Spleen (tissue), 11 donors: ENCODE data around the gene COL5A1. TPM values are rescaled to one million over a fixed set of nuclear protein-coding genes. Genes with fewer than 3 reads are reported as not detected.

ENCODE experiments used
- DNase-seq: peaks from one replicate; pipeline ENCODE4 v3.0.0-alpha.2; 2020
- H3K27ac ChIP-seq, 8 donors: fragments of 200-600 bp; sonication (generic) in 7 of 8; 1 replicate in 4 of 8; 2 replicates in 4 of 8; pipeline versions ENCODE4 v1.5.0 to v1.8.0; 2016 to 2021; ENCODE audit warnings: inconsistent platforms in 4 of 8, mild to moderate bottlenecking in 4 of 8, moderate library complexity in 1 of 8
- H3K27me3 ChIP-seq, 7 donors: fragments of 200-600 bp; sonication (generic) in 6 of 7; replicated peaks in 1 of 7; 1 replicate in 4 of 7; 2 replicates in 3 of 7; pipeline versions ENCODE4 v1.5.0 to v1.8.0; 2016 to 2021; ENCODE audit warnings: inconsistent platforms in 3 of 7, mild to moderate bottlenecking in 1 of 7
- H3K36me3 ChIP-seq, 6 donors: fragments of 200-600 bp; sonication (generic) in 5 of 6; 1 replicate in 4 of 6; 2 replicates in 2 of 6; pipeline versions ENCODE4 v1.5.0 to v1.8.0; 2016 to 2021; ENCODE audit warnings: inconsistent platforms in 2 of 6
- H3K4me1 ChIP-seq, 6 donors: fragments of 200-600 bp; sonication (generic) in 5 of 6; 1 replicate in 3 of 6; 2 replicates in 3 of 6; pipeline versions ENCODE4 v1.5.0 to v1.8.0; 2016 to 2021; ENCODE audit warnings: inconsistent platforms in 3 of 6
- H3K4me3 ChIP-seq, 8 donors: fragments of 200-600 bp; sonication (generic) in 7 of 8; 1 replicate in 4 of 8; 2 replicates in 4 of 8; pipeline versions ENCODE4 v1.5.0 to v1.8.0; 2016 to 2021; ENCODE audit warnings: inconsistent platforms in 4 of 8, mild to moderate bottlenecking in 4 of 8, moderate library complexity in 2 of 8
- H3K9me3 ChIP-seq, 8 donors: fragments of 200-600 bp; sonication (generic) in 7 of 8; 1 replicate in 4 of 8; 2 replicates in 4 of 8; pipeline versions ENCODE4 v1.5.0 to v1.8.0; 2016 to 2021; ENCODE audit warnings: inconsistent platforms in 4 of 8
- CTCF ChIP-seq, 11 experiments: fragments of 200-600 bp in 7 of 11; fragments of 450-650 bp in 4 of 11; sonication (generic) in 4 of 11; IDR thresholded peaks in 8 of 11; conservative IDR thresholded peaks in 3 of 11; 1 replicate in 7 of 11; 2 replicates in 4 of 11; pipeline versions ENCODE4 v1.4.0 to v1.8.0; 2016 to 2021; ENCODE audit warnings: antibody characterized with exemption in 11 of 11, inconsistent platforms in 4 of 11, mild to moderate bottlenecking in 1 of 11
- POLR2A ChIP-seq, 3 donors: fragments of 450-650 bp; IDR thresholded peaks; one replicate each; pipeline ENCODE4 v1.5.1; 2017; ENCODE audit warnings: antibody characterized with exemption in 3 of 3, mild to moderate bottlenecking in 1 of 3
- POLR2AphosphoS5 ChIP-seq, 3 donors: sonication (generic); formaldehyde crosslinking; IDR thresholded peaks; one replicate each; pipeline ENCODE4 v1.5.1; 2017; ENCODE audit warnings: antibody characterized with exemption in 3 of 3
- WGBS, 5 donors: extraction: QIAGEN DNeasy Blood & Tissue Kit in 3 of 5; methylation state at CpG; one replicate each; pipeline versions ENCODE4 v1.1.5 to v1.1.7; 2013 to 2018; 5-methylcytosine and 5-hydroxymethylcytosine counted together
- intact Hi-C: fragments of 100-400 bp; cut with DNase I; formaldehyde crosslinking; loops from one replicate; pipeline ENCODE4 v1.15.0; 2023; ENCODE audit warnings: low total_unique reads
- polyA plus RNA-seq, 3 donors: library from polyadenylated mRNA; stranded (reverse); fragments of 200-250 nt; gene quantifications; one replicate each; pipeline ENCODE4 v1.2.1, GENCODE V29; 2013
- total RNA-seq, 7 donors: library from RNA; depleted of rRNA in 3 of 7; stranded (reverse); fragments of >200 nt in 3 of 7; fragmentation: NEBNext Ultra II Directional in 4 of 7; extraction: Animal tissue kit (Norgen Biotek cat#: 25700) in 4 of 7; gene quantifications; one replicate each; pipeline versions ENCODE4 v1.1.0 to v1.2.1, GENCODE V29; 2016 to 2021
- donor health status: healthy with polysubstance abuse.
- donor health status: DM: no; HTN: no; CAD: no; lungs with moderate emphysema.
- donor health status: DM: no; HTN: no; CAD: no.
- donor health status: Bipolar disorder and iron deficiency.
- donor health status: healthy.
- donor health status: DM: no; HTN: no; CAD: no.
- donor health status: DM: yes; HTN: yes; CAD: no.

The COL5A1 gene
- total and polyA plus RNA-seq, 10 donors, result 2.6 to 50.6 (median 23.7) TPM

- peaks cover 0 to 2% (median 0%) of the 10 kb centered on the region in 8 donors for H3K9me3 ChIP-seq
- no peaks in the 10 kb centered on the region for H3K36me3 ChIP-seq
- no peak for TF ChIP-seq CTCF (IDR thresholded peaks at IDR 0.05 in 8 of 11, conservative IDR thresholded peaks at IDR 0.05 in 3 of 11)
- TF ChIP-seq POLR2AphosphoS5 (IDR thresholded peaks at IDR 0.05), result no peak
- TF ChIP-seq POLR2A (IDR thresholded peaks at IDR 0.05), result no peak
- H3K27me3 ChIP-seq, result peaks cover 0 to 23% (median 0%) of the 10 kb centered on the region in 7 donors
- peaks cover 0 to 9% (median 0%) of the 10 kb centered on the region in 6 donors for H3K4me1 ChIP-seq
- no peak overlapping the region for H3K4me3 ChIP-seq
- intact Hi-C loops, result no loop called here
- 87 to 96% (median 94%) methylated on average over 12 to 13 of the region's 13 CpGs; no CpG with 5 or more reads in 1 of the 5 donors for WGBS, 5 donors
- peak overlapping the region in 5 of 8 donors; percentile 74 to 82 (median 79) for H3K27ac ChIP-seq
- peak; percentile 51 for DNase-seq
Measured at GRCh38 chr9:134864821-134865190, 223.2 kb downstream of the COL5A1 start.

- WGBS, 5 donors, result 90 to 98% (median 94%) methylated on average over 22 of the region's 22 CpGs
- intact Hi-C loops, result no loop called here
- Histone ChIP-seq H3K9me3 (peaks cover 0 to 6% (median 0%) of the 10 kb centered on the region in 8 donors), H3K36me3 (no peaks in the 10 kb centered on the region), H3K4me1 (no peaks in the 10 kb centered on the region), H3K27ac (no peak overlapping the region), H3K27me3 (peaks cover 0 to 30% (median 0%) of the 10 kb centered on the region in 7 donors), H3K4me3 (no peak overlapping the region)
- no peak for TF ChIP-seq POLR2A (IDR thresholded peaks at IDR 0.05)
- no peak for TF ChIP-seq POLR2AphosphoS5 (IDR thresholded peaks at IDR 0.05)
- TF ChIP-seq CTCF (IDR thresholded peaks at IDR 0.05 in 8 of 11, conservative IDR thresholded peaks at IDR 0.05 in 3 of 11), result no peak
- peak; percentile 56 for DNase-seq
Measured at GRCh38 chr9:134867917-134868750, 226.5 kb downstream of the COL5A1 start.

GRCh38 chr9:134868751-134869553 lies 227.3 kb downstream of the COL5A1 start:
- WGBS, 5 donors, result 62 to 84% (median 70%) methylated on average over 25 of the region's 25 CpGs
- DNase-seq, result no peak
- no peak for TF ChIP-seq POLR2A (IDR thresholded peaks at IDR 0.05)
- no peak for TF ChIP-seq CTCF (IDR thresholded peaks at IDR 0.05 in 8 of 11, conservative IDR thresholded peaks at IDR 0.05 in 3 of 11)
- no peak for TF ChIP-seq POLR2AphosphoS5 (IDR thresholded peaks at IDR 0.05)

More at GRCh38 chr9:134868751-134869553, 227.3 kb downstream of the COL5A1 start:
- H3K4me3 ChIP-seq, result no peak overlapping the region
- no peaks in the 10 kb centered on the region for H3K4me1 ChIP-seq
- H3K27ac ChIP-seq, result no peak overlapping the region
- H3K36me3 ChIP-seq, result no peaks in the 10 kb centered on the region
- H3K9me3 ChIP-seq, result peaks cover 0 to 6% (median 0%) of the 10 kb centered on the region in 8 donors
- intact Hi-C loops, result no loop called here
- peaks cover 0 to 29% (median 0%) of the 10 kb centered on the region in 7 donors for H3K27me3 ChIP-seq
